Skeletal muscle satellite cell (primary cell): ENCODE data around the gene SBF1.

Experiments
- H3K27me3 ChIP-seq: 2 replicates; pipeline ENCODE4 v1.7.0; 2013; ENCODE audit warnings: low read length; ENCODE audit not compliant: control insufficient read depth, insufficient read depth
- H3K36me3 ChIP-seq: 2 replicates; pipeline ENCODE4 v1.7.0; 2013; ENCODE audit warnings: mild to moderate bottlenecking, control low read depth, low read length; ENCODE audit not compliant: insufficient read depth
- H3K4me1 ChIP-seq: 2 replicates; pipeline ENCODE4 v1.7.0; 2013; ENCODE audit warnings: low read length; ENCODE audit not compliant: control insufficient read depth, insufficient read depth
- H3K4me2 ChIP-seq: 2 replicates; pipeline ENCODE4 v1.7.0; 2013; ENCODE audit warnings: mild to moderate bottlenecking, low read length
- H3K4me3 ChIP-seq: 2 replicates; pipeline ENCODE4 v1.7.0; 2013; ENCODE audit warnings: low read length
- H3K9ac ChIP-seq: 2 replicates; pipeline ENCODE4 v1.7.0; 2013; ENCODE audit warnings: mild to moderate bottlenecking, low read depth, low read length, moderate library complexity
- H3K9me3 ChIP-seq: replicated peaks from 2 replicates; pipeline ENCODE4 v1.7.0; 2013; ENCODE audit warnings: mild to moderate bottlenecking, control low read depth, low read length

The SBF1 gene

GRCh38 chr22:50443801-50444625, 30.8 kb downstream of the SBF1 start:
- no peak overlapping the region for H3K4me2 ChIP-seq
- peaks cover 9% of the 10 kb centered on the region for H3K4me1 ChIP-seq
- H3K9me3 ChIP-seq: no peaks in the 10 kb centered on the region
- H3K27me3 ChIP-seq: no peaks in the 10 kb centered on the region
- peaks cover 61% of the 10 kb centered on the region for H3K36me3 ChIP-seq
- H3K4me3 ChIP-seq: no peak overlapping the region
- no peak overlapping the region for H3K9ac ChIP-seq

- H3K4me3 ChIP-seq: no peak overlapping the region
These were observed 31.6 kb downstream of the SBF1 start for GRCh38 chr22:50443197-50443596.

GRCh38 chr22:50441428-50441993, 33.3 kb downstream of the SBF1 start:
- Histone ChIP-seq H3K36me3 (peaks cover 63% of the 10 kb centered on the region), H3K9me3 (no peaks in the 10 kb centered on the region), H3K9ac (no peak overlapping the region), H3K4me2 (no peak overlapping the region), H3K4me1 (peaks cover 9% of the 10 kb centered on the region), H3K27me3 (no peaks in the 10 kb centered on the region), H3K4me3 (no peak overlapping the region)

More at GRCh38 chr22:50443197-50443596, 31.6 kb downstream of the SBF1 start:
- no peaks in the 10 kb centered on the region for H3K27me3 ChIP-seq
- H3K9me3 ChIP-seq: no peaks in the 10 kb centered on the region
- H3K36me3 ChIP-seq: peaks cover 61% of the 10 kb centered on the region
- no peak overlapping the region for H3K4me2 ChIP-seq
- no peak overlapping the region for H3K9ac ChIP-seq
- peaks cover 9% of the 10 kb centered on the region for H3K4me1 ChIP-seq

DNA sequence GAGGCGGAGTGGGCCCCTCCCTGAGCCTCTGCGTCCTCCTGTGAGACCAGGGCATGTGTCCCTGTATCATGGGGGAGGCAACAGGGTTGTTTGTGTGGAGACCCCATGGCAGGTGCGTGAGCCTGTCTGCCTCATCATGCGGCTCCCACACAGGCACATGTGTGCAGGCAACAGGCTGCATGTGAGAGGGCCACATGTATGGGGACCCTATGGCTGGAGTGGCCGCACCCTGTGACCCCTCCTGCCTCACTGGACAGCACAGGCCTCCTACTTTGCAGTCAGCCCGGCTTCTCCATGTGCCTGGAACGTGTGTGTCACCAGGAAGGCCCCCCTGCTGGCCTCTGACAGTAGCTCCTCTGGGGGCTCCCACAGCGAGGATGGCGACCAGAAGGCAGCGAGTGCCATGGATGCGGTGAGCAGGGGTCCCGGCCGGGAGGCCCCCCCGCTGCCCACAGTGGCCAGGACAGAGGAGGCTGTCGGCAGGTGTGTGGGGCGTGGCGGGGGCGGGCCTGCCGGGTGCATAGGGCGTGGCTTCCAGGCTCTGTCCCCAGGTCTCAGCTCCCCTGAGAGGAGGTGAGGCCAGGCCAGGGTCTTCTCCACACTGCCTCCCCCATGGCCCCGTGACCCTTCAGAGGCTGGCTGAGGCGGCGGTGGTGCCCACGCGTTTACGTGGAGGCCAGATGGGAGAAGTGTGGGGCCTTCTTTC, 34.1 kb downstream of the SBF1 start:
- H3K4me2 ChIP-seq: no peak overlapping the region
- peaks cover 9% of the 10 kb centered on the region for H3K4me1 ChIP-seq
- peaks cover 67% of the 10 kb centered on the region for H3K36me3 ChIP-seq
- no peak overlapping the region for H3K9ac ChIP-seq
- no peaks in the 10 kb centered on the region for H3K9me3 ChIP-seq
- no peaks in the 10 kb centered on the region for H3K27me3 ChIP-seq
- no peak overlapping the region for H3K4me3 ChIP-seq

DNA sequence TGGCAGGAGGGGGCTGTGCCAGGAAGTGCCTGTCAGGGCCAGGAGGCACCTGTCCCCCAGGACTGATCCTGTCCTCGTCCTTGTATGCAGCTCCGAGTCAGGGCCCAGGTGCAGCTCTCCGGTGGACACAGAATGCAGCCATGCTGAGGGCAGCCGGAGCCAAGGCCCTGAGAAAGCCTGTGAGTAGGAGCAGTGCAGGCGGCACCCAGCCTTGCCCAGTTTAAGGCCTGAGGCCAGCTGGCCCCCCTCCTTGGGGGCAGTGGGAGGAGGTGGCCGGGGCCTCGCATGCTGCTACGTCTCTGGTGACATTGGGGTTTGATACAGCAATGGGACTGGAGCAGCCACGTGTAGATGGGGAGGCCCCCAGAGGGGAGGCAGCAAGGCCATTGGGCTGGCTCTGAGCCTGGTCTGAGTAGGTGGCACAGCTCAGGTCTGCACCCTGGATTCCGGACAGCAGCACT, 34.9 kb downstream of the SBF1 start:
- Histone ChIP-seq H3K4me3 (no peak overlapping the region), H3K36me3 (peaks cover 66% of the 10 kb centered on the region), H3K4me1 (peaks cover 8% of the 10 kb centered on the region), H3K9ac (no peak overlapping the region), H3K27me3 (no peaks in the 10 kb centered on the region), H3K4me2 (no peak overlapping the region), H3K9me3 (no peaks in the 10 kb centered on the region)

GRCh38 chr22:50439314-50439870, 35.4 kb downstream of the SBF1 start:
- Histone ChIP-seq H3K36me3 (peaks cover 68% of the 10 kb centered on the region), H3K4me2 (no peak overlapping the region), H3K27me3 (no peaks in the 10 kb centered on the region), H3K9me3 (no peaks in the 10 kb centered on the region), H3K4me3 (no peak overlapping the region), H3K9ac (no peak overlapping the region), H3K4me1 (peaks cover 4% of the 10 kb centered on the region)

DNA sequence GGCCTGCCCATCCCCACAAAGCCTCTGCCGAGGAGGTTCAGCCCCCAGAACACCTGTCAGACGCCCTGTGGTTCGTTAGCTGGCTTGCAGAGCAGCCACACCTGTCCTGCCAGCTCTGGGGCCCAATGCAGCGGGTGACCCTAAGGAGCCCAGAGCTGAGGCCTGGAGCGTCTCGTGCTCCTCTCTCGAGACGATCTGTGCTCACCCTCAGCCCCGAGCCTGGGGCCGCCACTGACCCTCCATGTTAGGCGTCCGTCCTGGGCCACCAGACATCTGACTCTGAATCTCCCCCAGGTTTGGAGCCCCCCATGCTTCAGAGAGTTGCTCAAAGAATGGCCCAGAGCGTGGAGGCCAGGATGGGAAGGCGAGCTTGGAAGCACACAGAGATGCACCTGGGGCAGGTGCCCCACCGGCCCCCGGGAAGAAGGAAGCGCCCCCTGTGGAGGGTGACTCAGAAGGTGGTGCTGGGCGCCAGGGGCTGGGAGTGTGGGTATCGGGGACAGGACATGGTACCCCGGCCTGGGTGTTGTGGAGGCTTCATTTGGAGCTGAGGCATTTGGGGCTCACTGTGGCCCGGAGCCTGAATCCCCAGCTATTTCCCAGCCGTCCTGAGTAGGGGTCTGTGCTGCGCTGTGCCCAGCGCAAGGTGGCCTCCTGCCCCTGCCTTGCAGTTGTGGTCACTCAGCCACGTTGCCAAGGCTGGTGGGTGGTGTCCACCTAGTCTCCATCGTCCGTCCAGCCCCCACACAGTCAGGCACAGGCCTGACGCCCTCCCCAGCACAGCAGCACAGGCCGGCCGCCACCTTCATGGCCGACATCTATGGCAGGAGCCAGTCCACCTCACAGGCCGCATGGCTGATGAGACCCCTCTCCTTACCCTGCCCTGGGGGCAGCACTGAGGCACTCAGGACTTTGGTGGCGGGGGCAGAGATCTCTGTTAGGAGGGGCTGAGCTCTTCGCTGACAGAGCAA, 36.2 kb downstream of the SBF1 start:
- H3K9me3 ChIP-seq: no peaks in the 10 kb centered on the region
- H3K36me3 ChIP-seq: peaks cover 64% of the 10 kb centered on the region
- H3K4me2 ChIP-seq: no peak overlapping the region
- no peaks in the 10 kb centered on the region for H3K27me3 ChIP-seq
- H3K9ac ChIP-seq: no peak overlapping the region
- no peak overlapping the region for H3K4me3 ChIP-seq
- H3K4me1 ChIP-seq: no peaks in the 10 kb centered on the region

- Histone ChIP-seq H3K9ac (no peak overlapping the region), H3K36me3 (peaks cover 67% of the 10 kb centered on the region), H3K4me2 (no peak overlapping the region), H3K4me1 (no peaks in the 10 kb centered on the region), H3K9me3 (no peaks in the 10 kb centered on the region), H3K27me3 (no peaks in the 10 kb centered on the region), H3K4me3 (no peak overlapping the region)
These were observed 37.1 kb downstream of the SBF1 start for GRCh38 chr22:50437511-50438304.

GRCh38 chr22:50436841-50437341, 37.9 kb downstream of the SBF1 start:
- Histone ChIP-seq H3K27me3 (no peaks in the 10 kb centered on the region), H3K9me3 (no peaks in the 10 kb centered on the region), H3K9ac (no peak overlapping the region), H3K4me3 (no peak overlapping the region), H3K4me2 (no peak overlapping the region), H3K36me3 (peaks cover 71% of the 10 kb centered on the region), H3K4me1 (no peaks in the 10 kb centered on the region)
